GM19438 (cell line): ENCODE results near the gene PPTC7.
"Not testable (repeated sequence)": the region's sequence is repeated elsewhere in the genome, so short reads cannot be mapped to it uniquely, and the experiment has no call there.

Experiments used
- ATAC-seq: cut with Tn5 transposase; IDR thresholded peaks from one replicate; pipeline ENCODE4 v1.9.1; 2021; ENCODE audit warnings: low read depth; ENCODE audit not compliant: unreplicated experiment

The PPTC7 gene

GRCh38 chr12:110562386-110562785, 20.7 kb downstream of the PPTC7 start:
- not testable (repeated sequence) for ATAC-seq

DNA sequence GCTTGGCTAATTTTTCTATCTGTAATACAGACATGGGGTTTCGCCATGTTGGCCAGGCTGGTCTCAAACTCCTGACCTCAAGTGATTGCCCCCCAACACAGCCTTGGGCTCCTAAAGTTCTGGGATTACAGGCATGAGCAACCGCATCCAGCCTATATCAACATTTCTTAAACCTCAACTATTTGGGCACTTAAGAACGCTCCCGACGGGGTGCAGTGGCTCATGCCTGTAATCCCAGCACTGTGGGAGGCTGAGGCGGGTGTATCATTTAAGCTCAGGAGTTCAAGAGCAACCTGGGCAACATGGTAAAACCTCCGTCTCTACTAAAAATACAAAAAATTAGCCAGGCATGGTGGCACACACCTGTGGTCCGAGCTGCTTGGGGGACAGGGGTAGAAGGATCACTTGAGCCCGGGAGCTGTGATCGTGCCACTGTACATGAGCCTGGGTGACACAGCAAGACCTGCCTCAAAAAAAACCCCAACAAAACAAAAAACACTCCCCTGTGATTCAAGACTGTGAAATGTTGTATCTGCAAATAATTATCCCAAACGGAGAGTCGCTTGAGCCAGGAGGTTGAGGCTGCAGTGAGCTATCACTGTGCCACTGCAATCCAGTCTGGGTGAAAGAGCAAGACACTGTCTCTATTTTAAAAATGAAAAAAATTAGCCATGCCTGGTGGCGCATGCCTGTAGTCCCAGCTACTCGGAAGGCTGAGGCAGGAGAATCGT, 21.5 kb downstream of the PPTC7 start:
- ATAC-seq = no peak

- ATAC-seq = no peak
These were observed 22.2 kb downstream of the PPTC7 start for GRCh38 chr12:110560946-110561345.

GRCh38 chr12:110560048-110560447, 23.1 kb downstream of the PPTC7 start:
- ATAC-seq = no peak

GRCh38 chr12:110558945-110559344, 24.2 kb downstream of the PPTC7 start:
- not testable (repeated sequence) for ATAC-seq

GRCh38 chr12:110557300-110557699, 25.8 kb downstream of the PPTC7 start:
- no peak for ATAC-seq

DNA sequence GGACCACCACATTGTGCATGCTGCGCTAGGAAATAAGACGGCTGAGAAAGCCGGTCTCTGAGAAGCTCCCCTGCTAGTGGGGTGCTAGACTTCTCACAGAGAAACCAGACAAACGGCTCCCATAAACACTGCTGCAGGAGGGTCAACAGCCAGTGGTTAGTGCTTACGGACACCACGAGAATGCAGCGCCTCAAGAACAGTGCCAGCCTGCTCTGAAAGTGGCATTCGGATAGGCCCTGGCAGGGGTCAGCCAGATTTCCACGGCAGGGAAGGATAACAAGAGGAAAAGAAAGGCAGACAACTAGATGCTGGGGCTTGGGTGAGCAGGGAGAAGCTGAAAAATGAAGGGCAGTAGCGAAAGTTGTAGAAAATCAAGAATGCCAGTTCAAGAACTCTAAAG, 26.4 kb downstream of the PPTC7 start:
- no peak for ATAC-seq

- no peak for ATAC-seq
These were observed 27.3 kb downstream of the PPTC7 start for GRCh38 chr12:110555577-110556406.

DNA sequence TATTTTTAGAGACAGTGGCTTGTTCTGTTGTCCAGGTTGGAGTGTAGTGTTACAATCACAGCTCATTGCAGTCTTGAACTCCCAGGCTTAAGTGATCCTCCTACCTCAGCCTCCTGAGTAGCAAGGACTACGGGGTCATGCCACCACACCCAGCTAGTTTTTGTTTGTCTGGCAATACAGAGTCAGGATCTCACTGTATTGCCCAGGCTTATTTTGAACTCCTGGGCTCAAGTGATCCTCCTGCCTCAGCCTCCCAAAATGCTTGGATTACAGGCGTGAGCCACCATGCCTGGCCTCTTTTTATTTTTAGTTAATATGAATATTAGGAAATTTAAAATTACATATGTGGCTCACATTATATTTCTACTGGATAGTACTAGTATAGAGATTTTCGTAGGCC, 28.9 kb downstream of the PPTC7 start:
- no peak for ATAC-seq

DNA sequence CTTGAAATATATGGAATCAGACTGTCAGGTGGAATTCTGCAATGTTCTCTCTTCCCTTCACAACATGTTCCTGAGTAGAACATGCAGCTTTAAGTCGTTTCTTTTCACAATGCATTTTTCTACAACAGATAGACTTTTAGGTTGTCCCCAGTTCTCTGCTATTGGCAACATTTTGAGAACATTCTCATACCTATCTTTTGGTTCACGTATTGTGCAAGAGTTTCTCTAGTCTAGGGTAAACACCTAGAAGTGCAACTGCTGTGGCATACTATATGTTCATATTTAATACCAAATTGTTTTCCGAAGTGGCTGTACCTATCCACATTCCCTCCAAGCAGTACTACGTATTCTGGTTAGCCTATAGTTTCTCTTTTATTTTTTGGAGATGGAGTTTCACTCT, 32.1 kb downstream of the PPTC7 start:
- no peak for ATAC-seq

DNA sequence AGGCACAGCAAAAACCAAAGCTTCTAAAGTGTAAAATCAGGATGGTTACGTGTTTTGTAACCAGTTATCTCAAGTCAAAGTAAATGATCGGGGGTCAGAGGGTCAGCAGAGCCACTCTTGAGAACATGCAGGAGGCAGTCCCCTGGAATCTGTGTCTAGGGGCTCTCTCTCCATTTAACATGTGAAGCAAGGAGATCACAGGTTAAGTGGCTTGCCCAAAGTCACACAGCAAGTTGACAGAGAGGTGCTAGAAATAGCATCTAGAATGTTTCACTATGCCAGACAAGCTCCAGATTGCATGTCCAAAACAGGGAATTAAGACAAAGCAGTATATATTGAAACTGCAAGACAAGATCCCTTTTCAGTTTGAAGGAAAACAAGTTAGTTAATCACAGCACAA, 33.4 kb downstream of the PPTC7 start:
- no peak for ATAC-seq

GRCh38 chr12:110548678-110549077, 34.4 kb downstream of the PPTC7 start:
- ATAC-seq = no peak

DNA sequence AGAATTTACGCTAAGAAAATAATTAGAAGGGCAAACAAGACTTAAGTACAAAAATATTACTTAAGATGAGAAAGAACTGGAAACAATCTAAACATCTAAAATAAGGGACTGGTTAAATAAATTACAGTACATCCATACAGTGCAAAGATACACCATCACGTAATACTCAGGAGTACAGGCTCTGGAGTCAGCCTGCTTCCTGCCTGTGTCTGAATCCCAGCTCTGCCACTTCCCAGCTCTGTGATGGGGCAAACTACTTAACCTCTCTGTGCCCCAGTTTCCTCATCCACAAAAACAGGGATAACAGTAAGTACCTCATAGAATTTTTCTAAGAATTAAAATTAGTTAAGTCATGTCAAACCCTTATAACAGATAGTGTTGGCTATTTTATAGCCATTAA, 36.0 kb downstream of the PPTC7 start:
- ATAC-seq = no peak

GRCh38 chr12:110546339-110546738, 36.8 kb downstream of the PPTC7 start:
- no peak for ATAC-seq

DNA sequence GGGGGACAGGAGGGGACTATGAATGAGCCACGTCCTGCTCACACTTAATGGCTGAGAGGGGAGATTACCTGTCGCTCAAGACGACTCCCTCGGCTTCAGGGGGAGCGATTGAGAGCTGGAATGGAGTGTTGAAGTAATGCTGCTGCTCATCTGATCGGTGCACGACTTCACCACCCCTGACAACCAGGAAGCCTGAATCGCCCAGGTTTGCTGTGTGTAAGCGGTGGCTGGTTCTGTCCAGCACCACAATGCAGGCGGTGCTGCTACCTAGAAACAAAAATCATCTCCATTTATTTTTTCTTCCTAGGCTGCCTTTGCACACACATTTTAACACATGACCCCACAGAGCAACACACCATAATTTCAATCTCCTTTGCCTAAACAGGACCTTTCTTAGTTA, 37.3 kb downstream of the PPTC7 start:
- ATAC-seq = no peak

DNA sequence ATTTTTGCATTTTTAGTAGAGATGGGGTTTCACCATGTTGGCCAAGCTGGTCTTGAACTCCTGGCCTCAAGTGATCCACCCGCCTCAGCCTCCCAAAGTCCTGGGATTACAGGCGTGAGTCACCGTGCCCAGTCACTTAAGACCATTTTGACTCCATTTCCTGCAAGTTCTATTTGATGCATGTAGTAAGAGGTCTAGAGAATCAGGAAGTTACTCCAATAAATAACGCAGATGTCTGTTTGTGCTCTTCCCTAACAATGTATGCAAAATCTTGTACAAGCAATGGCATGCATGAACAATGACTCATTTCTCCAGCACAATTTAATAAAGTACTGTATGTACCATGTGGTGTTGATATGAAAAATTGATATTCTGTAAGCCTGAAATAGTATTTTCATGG, 37.9 kb downstream of the PPTC7 start:
- not testable (repeated sequence) for ATAC-seq

DNA sequence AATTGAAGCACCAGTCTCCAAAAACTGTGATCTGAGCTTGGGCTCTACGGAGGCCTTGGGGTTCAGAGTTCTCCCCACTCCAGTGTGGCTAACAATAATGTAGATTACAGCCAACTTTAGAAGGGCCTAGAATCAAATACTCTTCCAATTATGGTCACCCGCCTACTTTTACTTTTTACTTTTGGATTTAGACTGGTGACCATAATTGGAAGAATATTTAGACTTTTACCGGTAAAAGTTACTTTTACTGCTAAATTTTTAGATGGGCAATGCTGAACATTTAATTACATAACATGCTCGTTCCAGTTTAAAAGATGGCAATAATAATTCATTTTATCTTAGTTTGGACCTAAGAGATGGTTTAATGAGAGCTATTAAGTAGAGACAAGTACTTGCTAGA, 39.2 kb downstream of the PPTC7 start:
- ATAC-seq = no peak

- no peak for ATAC-seq
These were observed 39.7 kb downstream of the PPTC7 start for GRCh38 chr12:110543252-110543959.

DNA sequence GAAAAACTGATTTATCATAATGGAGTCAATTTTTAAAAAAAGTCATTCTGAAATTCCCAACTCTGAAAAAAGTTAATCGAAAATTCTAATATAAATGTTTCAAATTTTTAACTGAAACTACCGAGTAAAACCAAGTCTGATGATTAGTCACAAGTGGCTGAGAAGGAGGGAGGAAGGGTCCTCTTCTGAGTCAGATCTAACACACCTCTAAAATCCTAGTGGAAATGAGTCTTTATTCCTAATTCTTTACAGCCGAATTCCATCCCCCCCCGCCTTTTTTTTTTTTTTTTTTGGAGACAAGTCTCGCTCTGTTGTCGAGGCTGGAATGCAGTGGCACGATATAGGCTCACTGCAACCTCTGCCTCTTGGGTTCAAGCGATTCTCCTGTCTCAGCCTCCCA, 43.1 kb downstream of the PPTC7 start:
- ATAC-seq = no peak

DNA sequence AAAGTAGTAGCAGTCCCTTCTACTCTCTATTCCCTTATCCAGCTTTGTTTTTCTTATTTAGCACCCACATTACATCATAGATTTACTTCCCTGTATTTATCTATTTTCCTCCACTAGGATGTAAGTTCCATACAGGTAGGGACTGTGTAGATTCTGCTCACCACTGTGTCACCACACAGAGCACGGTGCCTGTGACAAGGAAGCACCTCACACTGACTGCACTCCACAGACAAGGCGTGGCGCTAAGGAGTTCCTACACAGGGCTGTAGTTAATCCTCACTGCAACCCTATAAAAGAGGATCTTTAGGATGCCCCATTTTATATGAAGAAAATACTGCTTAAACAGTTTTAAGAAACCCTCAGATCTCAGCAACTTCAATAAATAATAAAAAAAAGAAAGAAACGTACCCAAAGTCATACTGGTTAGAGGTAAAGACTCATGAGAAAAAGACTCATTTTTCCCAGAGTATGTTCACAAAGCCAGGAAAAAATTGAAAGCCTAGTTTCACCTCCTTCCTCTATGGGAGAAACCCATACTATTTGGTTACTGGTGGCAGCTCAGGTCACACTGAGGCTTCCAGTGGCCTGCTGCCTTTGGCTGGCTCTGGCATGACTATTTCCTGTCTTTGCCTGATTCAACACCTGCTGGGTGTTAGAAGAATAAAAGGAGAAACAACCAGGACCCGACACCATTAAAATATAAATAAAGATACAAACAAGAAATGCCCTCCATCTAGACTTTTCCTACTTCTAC, 44.1 kb downstream of the PPTC7 start:
- ATAC-seq = no peak
